Spleen (tissue), 11 donors: ENCODE data around the gene RPLP1. TPM values are rescaled to one million over a fixed set of nuclear protein-coding genes. Genes with fewer than 3 reads are reported as not detected.

Experiments used
- DNase-seq: peaks from one replicate; pipeline ENCODE4 v3.0.0-alpha.2; 2020
- H3K27ac ChIP-seq, 8 donors: fragments of 200-600 bp; sonication (generic) in 7 of 8; 1 replicate in 4 of 8; 2 replicates in 4 of 8; pipeline versions ENCODE4 v1.5.0 to v1.8.0; 2016 to 2021; ENCODE audit warnings: inconsistent platforms in 4 of 8, mild to moderate bottlenecking in 4 of 8, moderate library complexity in 1 of 8
- H3K27me3 ChIP-seq, 7 donors: fragments of 200-600 bp; sonication (generic) in 6 of 7; replicated peaks in 1 of 7; 1 replicate in 4 of 7; 2 replicates in 3 of 7; pipeline versions ENCODE4 v1.5.0 to v1.8.0; 2016 to 2021; ENCODE audit warnings: inconsistent platforms in 3 of 7, mild to moderate bottlenecking in 1 of 7
- H3K36me3 ChIP-seq, 6 donors: fragments of 200-600 bp; sonication (generic) in 5 of 6; 1 replicate in 4 of 6; 2 replicates in 2 of 6; pipeline versions ENCODE4 v1.5.0 to v1.8.0; 2016 to 2021; ENCODE audit warnings: inconsistent platforms in 2 of 6
- H3K4me1 ChIP-seq, 6 donors: fragments of 200-600 bp; sonication (generic) in 5 of 6; 1 replicate in 3 of 6; 2 replicates in 3 of 6; pipeline versions ENCODE4 v1.5.0 to v1.8.0; 2016 to 2021; ENCODE audit warnings: inconsistent platforms in 3 of 6
- H3K4me3 ChIP-seq, 8 donors: fragments of 200-600 bp; sonication (generic) in 7 of 8; 1 replicate in 4 of 8; 2 replicates in 4 of 8; pipeline versions ENCODE4 v1.5.0 to v1.8.0; 2016 to 2021; ENCODE audit warnings: inconsistent platforms in 4 of 8, mild to moderate bottlenecking in 4 of 8, moderate library complexity in 2 of 8
- H3K9me3 ChIP-seq, 8 donors: fragments of 200-600 bp; sonication (generic) in 7 of 8; 1 replicate in 4 of 8; 2 replicates in 4 of 8; pipeline versions ENCODE4 v1.5.0 to v1.8.0; 2016 to 2021; ENCODE audit warnings: inconsistent platforms in 4 of 8
- CTCF ChIP-seq, 11 experiments: fragments of 200-600 bp in 7 of 11; fragments of 450-650 bp in 4 of 11; sonication (generic) in 4 of 11; IDR thresholded peaks in 8 of 11; conservative IDR thresholded peaks in 3 of 11; 1 replicate in 7 of 11; 2 replicates in 4 of 11; pipeline versions ENCODE4 v1.4.0 to v1.8.0; 2016 to 2021; ENCODE audit warnings: antibody characterized with exemption in 11 of 11, inconsistent platforms in 4 of 11, mild to moderate bottlenecking in 1 of 11
- POLR2A ChIP-seq, 3 donors: fragments of 450-650 bp; IDR thresholded peaks; one replicate each; pipeline ENCODE4 v1.5.1; 2017; ENCODE audit warnings: antibody characterized with exemption in 3 of 3, mild to moderate bottlenecking in 1 of 3
- POLR2AphosphoS5 ChIP-seq, 3 donors: sonication (generic); formaldehyde crosslinking; IDR thresholded peaks; one replicate each; pipeline ENCODE4 v1.5.1; 2017; ENCODE audit warnings: antibody characterized with exemption in 3 of 3
- WGBS, 5 donors: extraction: QIAGEN DNeasy Blood & Tissue Kit in 3 of 5; methylation state at CpG; one replicate each; pipeline versions ENCODE4 v1.1.5 to v1.1.7; 2013 to 2018; 5-methylcytosine and 5-hydroxymethylcytosine counted together
- intact Hi-C: fragments of 100-400 bp; cut with DNase I; formaldehyde crosslinking; loops from one replicate; pipeline ENCODE4 v1.15.0; 2023; ENCODE audit warnings: low total_unique reads
- polyA plus RNA-seq, 3 donors: library from polyadenylated mRNA; stranded (reverse); fragments of 200-250 nt; gene quantifications; one replicate each; pipeline ENCODE4 v1.2.1, GENCODE V29; 2013
- total RNA-seq, 7 donors: library from RNA; depleted of rRNA in 3 of 7; stranded (reverse); fragments of >200 nt in 3 of 7; fragmentation: NEBNext Ultra II Directional in 4 of 7; extraction: Animal tissue kit (Norgen Biotek cat#: 25700) in 4 of 7; gene quantifications; one replicate each; pipeline versions ENCODE4 v1.1.0 to v1.2.1, GENCODE V29; 2016 to 2021
- donor health status: healthy with polysubstance abuse.
- donor health status: DM: no; HTN: no; CAD: no; lungs with moderate emphysema.
- donor health status: DM: no; HTN: no; CAD: no.
- donor health status: Bipolar disorder and iron deficiency.
- donor health status: healthy.
- donor health status: DM: no; HTN: no; CAD: no.
- donor health status: DM: yes; HTN: yes; CAD: no.

The RPLP1 gene
- total and polyA plus RNA-seq, 10 donors = 439 to 3,995 (median 1,492) TPM

- intact Hi-C loops = loop anchor here (10.0 kb wide), 1 partner anchor 1013 kb away; no protein-coding TSS in a partner anchor
- H3K4me3 ChIP-seq = no peak overlapping the region
- TF ChIP-seq POLR2A (IDR thresholded peaks at IDR 0.05) = no peak
- no peak for TF ChIP-seq POLR2AphosphoS5 (IDR thresholded peaks at IDR 0.05)
- TF ChIP-seq CTCF (IDR thresholded peaks at IDR 0.05 in 8 of 11, conservative IDR thresholded peaks at IDR 0.05 in 3 of 11) = no peak
- no peak for DNase-seq
- H3K36me3 ChIP-seq = no peaks in the 10 kb centered on the region
- 81 to 95% (median 83%) methylated on average over 5 of the region's 5 CpGs for WGBS, 5 donors
- no peak overlapping the region for H3K27ac ChIP-seq
- peaks cover 4 to 28% (median 17%) of the 10 kb centered on the region in 6 donors for H3K4me1 ChIP-seq
- no peaks in the 10 kb centered on the region for H3K9me3 ChIP-seq
- H3K27me3 ChIP-seq = peaks cover 0 to 30% (median 0%) of the 10 kb centered on the region in 7 donors
Observed at GRCh38 chr15:69472046-69472445, 19.4 kb downstream of the RPLP1 start.

GRCh38 chr15:69472562-69472961 lies 19.9 kb downstream of the RPLP1 start:
- H3K27me3 ChIP-seq = peaks cover 0 to 35% (median 0%) of the 10 kb centered on the region in 7 donors
- no peaks in the 10 kb centered on the region for H3K9me3 ChIP-seq
- peaks cover 4 to 23% (median 16%) of the 10 kb centered on the region in 6 donors for H3K4me1 ChIP-seq
- WGBS, 5 donors = 85 to 88% (median 86%) methylated on average over 6 of the region's 6 CpGs
- DNase-seq = no peak
- TF ChIP-seq POLR2A (IDR thresholded peaks at IDR 0.05) = no peak
- TF ChIP-seq CTCF (IDR thresholded peaks at IDR 0.05 in 8 of 11, conservative IDR thresholded peaks at IDR 0.05 in 3 of 11) = no peak
- no peak for TF ChIP-seq POLR2AphosphoS5 (IDR thresholded peaks at IDR 0.05)
- intact Hi-C loops = loop anchor here (10.0 kb wide), 1 partner anchor 1012 kb away; no protein-coding TSS in a partner anchor
- no peaks in the 10 kb centered on the region for H3K36me3 ChIP-seq
- no peak overlapping the region for H3K27ac ChIP-seq
- no peak overlapping the region for H3K4me3 ChIP-seq

GRCh38 chr15:69474291-69474690 lies 21.7 kb downstream of the RPLP1 start:
- Histone ChIP-seq H3K36me3 (no peaks in the 10 kb centered on the region), H3K4me3 (no peak overlapping the region), H3K9me3 (no peaks in the 10 kb centered on the region), H3K4me1 (peaks cover 0 to 10% (median 1%) of the 10 kb centered on the region in 6 donors), H3K27ac (no peak overlapping the region), H3K27me3 (peaks cover 0 to 47% (median 0%) of the 10 kb centered on the region in 7 donors)
- intact Hi-C loops = loop anchor here (10.0 kb wide), 1 partner anchor 1011 kb away; no protein-coding TSS in a partner anchor
- no peak for DNase-seq
- no peak for TF ChIP-seq POLR2AphosphoS5 (IDR thresholded peaks at IDR 0.05)
- no peak for TF ChIP-seq POLR2A (IDR thresholded peaks at IDR 0.05)
- TF ChIP-seq CTCF (IDR thresholded peaks at IDR 0.05 in 8 of 11, conservative IDR thresholded peaks at IDR 0.05 in 3 of 11) = no peak
- 60 to 76% (median 68%) methylated on average over 5 of the region's 5 CpGs for WGBS, 5 donors

GRCh38 chr15:69474846-69475455 lies 22.3 kb downstream of the RPLP1 start:
- H3K27ac ChIP-seq = no peak overlapping the region
- peaks cover 0 to 4% (median 0%) of the 10 kb centered on the region in 6 donors for H3K4me1 ChIP-seq
- no peak for DNase-seq
- WGBS, 5 donors = 74 to 84% (median 76%) methylated on average over 7 of the region's 7 CpGs
- no peaks in the 10 kb centered on the region for H3K36me3 ChIP-seq
- no peak overlapping the region for H3K4me3 ChIP-seq
- peaks cover 0 to 6% (median 2%) of the 10 kb centered on the region in 8 donors for H3K9me3 ChIP-seq
- peaks cover 0 to 47% (median 0%) of the 10 kb centered on the region in 7 donors for H3K27me3 ChIP-seq
- TF ChIP-seq POLR2A (IDR thresholded peaks at IDR 0.05) (no peak), POLR2AphosphoS5 (IDR thresholded peaks at IDR 0.05) (no peak), CTCF (IDR thresholded peaks at IDR 0.05 in 8 of 11, conservative IDR thresholded peaks at IDR 0.05 in 3 of 11) (no peak)
- intact Hi-C loops = loop anchor here (10.0 kb wide), 1 partner anchor 1010 kb away; no protein-coding TSS in a partner anchor
